Hematopoietic multipotent progenitor cell (in vitro differentiated cells): ENCODE measurements around the gene CELF4. TPM values are rescaled to one million over a fixed set of nuclear protein-coding genes. Genes with fewer than 3 reads are reported as not detected.

Experiments used
- DNase-seq, 3 donors: peaks; one replicate each; pipeline ENCODE4 v3.0.0-alpha.2; 2011 to 2015; ENCODE audit warnings: low read depth in 2 of 3, low spot score in 2 of 3
- total RNA-seq: library from RNA; depleted of rRNA; stranded (reverse); fragments of >200 nt; gene quantifications from one replicate; pipeline ENCODE4 v1.2.3, GENCODE V29; 2012

Gene CELF4
- total RNA-seq, 1 donor = not detected

- DNase-seq = no peak
These were observed 141.1 kb downstream of the CELF4 start for GRCh38 chr18:37424507-37424906.

GRCh38 chr18:37422596-37422995, 143.0 kb downstream of the CELF4 start:
- no peak for DNase-seq

- no peak for DNase-seq
These were observed 143.5 kb downstream of the CELF4 start for GRCh38 chr18:37422116-37422515.

GRCh38 chr18:37421341-37422077, 144.1 kb downstream of the CELF4 start:
- DNase-seq = no peak

- no peak for DNase-seq
These were observed 145.2 kb downstream of the CELF4 start for GRCh38 chr18:37420315-37420880.

GRCh38 chr18:37419866-37420265, 145.7 kb downstream of the CELF4 start:
- no peak for DNase-seq

GRCh38 chr18:37419315-37419714, 146.3 kb downstream of the CELF4 start:
- no peak for DNase-seq

- no peak for DNase-seq
These were observed 150.8 kb downstream of the CELF4 start for GRCh38 chr18:37414816-37415215.

GRCh38 chr18:37412829-37413228, 152.8 kb downstream of the CELF4 start:
- no peak for DNase-seq

GRCh38 chr18:37412333-37412732, 153.3 kb downstream of the CELF4 start:
- no peak for DNase-seq

GRCh38 chr18:37409878-37410277, 155.7 kb downstream of the CELF4 start:
- DNase-seq = no peak

GRCh38 chr18:37408676-37409265, 156.8 kb downstream of the CELF4 start:
- DNase-seq = no peak

- no peak for DNase-seq
These were observed 158.0 kb downstream of the CELF4 start for GRCh38 chr18:37407571-37407970.

GRCh38 chr18:37405772-37406171, 159.8 kb downstream of the CELF4 start:
- DNase-seq = no peak

- no peak for DNase-seq
These were observed 160.4 kb downstream of the CELF4 start for GRCh38 chr18:37405229-37405628.

- no peak for DNase-seq
These were observed 161.8 kb downstream of the CELF4 start for GRCh38 chr18:37403788-37404187.

- DNase-seq = no peak
These were observed 162.4 kb downstream of the CELF4 start for GRCh38 chr18:37403100-37403781.

- no peak for DNase-seq
These were observed 162.9 kb downstream of the CELF4 start for GRCh38 chr18:37402735-37403099.

- DNase-seq = no peak
These were observed 164.8 kb downstream of the CELF4 start for GRCh38 chr18:37400802-37401201.

GRCh38 chr18:37398248-37398920, 167.2 kb downstream of the CELF4 start:
- no peak for DNase-seq

GRCh38 chr18:37397814-37398213, 167.8 kb downstream of the CELF4 start:
- DNase-seq = no peak
